ENCODE measurements around the gene PPARG.
"Not testable (repeated sequence)": the region's sequence is repeated elsewhere in the genome, so short reads cannot be mapped to it uniquely, and the experiment has no call there.

PPARG gene

DNA sequence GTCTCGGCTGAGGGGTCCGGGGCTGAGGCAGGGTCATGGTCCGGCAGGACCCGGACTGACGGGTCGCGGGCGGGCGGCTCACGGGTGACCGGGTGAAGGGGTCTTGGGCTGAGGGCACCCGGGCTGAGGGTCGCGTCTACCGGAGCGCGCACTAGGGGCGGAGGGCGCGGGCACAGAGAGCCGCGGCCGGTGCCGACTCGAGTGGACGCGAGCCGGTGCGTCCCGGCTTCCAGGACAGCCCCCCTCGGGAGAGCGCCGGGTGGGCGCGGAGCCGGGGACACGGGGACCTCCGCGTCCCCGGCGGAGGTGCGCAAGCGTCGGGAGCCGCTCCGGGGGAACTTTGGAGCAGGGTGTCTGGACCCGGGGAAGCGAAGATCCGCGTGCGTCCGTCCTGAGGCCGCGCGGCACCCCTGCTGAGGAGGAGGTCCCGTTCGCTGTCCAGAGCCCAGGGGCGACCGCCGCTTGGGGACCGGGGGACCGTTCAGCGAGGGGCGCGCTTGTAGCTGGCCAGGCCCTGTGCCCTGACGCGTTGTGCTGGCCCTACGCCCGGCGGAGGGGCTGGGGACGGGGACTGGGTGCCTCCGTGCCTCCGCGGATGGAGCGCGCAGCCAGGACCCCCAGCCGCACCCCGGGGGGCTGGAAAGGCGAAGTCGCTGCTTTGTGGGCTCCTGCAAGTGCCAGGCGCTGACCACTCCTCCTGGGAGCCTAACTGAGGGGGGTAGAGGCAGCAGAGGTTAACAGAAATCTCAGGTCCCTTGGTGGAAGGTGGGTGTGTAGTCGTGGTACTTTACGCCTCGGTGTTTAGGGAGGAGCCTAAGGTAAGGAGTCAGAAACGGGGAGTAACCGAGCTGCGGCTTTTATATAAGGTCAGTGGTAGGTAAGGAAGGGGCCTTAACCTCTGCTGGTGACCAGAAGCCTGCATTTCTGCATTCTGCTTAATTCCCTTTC, at the start of gene PPARG:
PPARG (plus strand) TSS at position 889 of the 948 bp plus-strand sequence. CDS start 90,642 bp downstream, outside the sequence.
- no peak for DNase-seq (ENCODE audit: low read depth in 2 of 2)

DNA sequence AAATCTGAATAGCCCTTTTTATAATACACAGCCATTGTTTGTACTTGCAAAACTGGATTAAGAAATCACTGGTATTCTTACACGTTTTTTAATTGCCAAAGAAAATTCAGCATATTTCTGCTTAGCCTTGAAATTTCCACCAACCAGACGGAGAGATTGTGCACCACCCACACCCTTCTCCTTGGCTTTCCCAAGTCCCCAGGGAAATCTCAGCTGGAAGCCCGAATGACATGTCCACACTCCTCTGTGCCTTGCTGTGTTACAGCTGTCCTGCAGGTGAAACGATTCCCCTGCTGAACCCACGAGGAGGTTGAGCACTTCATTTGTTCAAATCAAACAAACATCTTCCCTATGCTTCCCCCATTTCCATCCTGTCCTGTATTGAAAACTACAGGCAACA, 49.6 kb upstream of the PPARG start:
- DNase-seq (ENCODE audit: low read depth in 2 of 2) = no peak

DNA sequence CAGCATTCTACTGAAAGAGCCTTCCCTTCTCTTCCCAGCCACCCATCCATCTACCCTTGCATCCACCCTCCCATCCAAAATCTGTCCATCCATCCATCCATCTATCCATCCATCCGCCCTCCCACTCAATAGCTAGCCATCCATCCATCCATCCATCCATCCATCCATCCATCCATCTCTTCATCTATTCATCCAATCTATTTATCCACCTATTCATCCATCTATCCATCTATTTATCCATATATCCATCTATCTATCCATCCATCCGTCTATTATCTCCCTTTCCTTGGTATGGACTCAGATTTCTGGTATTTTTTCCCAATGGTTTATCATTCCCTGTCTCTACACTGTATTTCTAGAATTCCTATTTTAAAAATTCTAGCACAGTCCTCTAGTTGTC, 46.1 kb upstream of the PPARG start:
- no peak for DNase-seq (ENCODE audit: low read depth in 2 of 2)

DNA sequence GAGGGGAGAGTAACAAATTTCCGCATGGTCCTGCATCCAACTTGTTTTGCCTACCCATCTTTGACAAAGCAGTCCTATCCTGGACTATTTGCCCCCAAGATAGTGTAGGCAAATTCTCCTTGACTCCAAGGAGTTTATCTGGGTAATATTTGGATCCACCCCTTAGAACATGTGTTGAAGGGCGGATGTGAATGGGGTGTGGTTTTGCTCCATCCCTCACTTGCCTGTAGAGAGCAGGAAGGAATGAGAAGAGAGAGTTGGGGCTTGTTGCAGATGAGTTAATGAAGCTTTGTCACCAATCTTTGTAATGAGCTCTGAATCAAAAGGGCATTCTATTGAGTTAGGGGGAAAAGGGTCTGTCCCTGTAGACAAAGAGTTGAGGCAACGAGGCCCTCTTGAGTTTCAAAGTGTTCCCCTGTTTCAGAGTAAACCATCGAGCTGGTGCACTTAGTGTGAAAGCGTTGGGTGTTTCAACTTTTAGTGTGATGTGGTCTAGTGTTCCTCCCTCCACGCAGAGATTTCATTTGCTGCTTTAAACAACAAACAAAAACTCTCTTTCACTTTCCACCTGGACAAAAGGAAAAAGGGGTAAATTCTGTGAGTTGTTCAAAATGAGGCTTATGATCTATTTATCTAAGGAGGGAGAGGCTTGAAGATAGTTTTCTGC, 42.2 kb upstream of the PPARG start:
- no peak for DNase-seq (ENCODE audit: low read depth in 2 of 2)

DNA sequence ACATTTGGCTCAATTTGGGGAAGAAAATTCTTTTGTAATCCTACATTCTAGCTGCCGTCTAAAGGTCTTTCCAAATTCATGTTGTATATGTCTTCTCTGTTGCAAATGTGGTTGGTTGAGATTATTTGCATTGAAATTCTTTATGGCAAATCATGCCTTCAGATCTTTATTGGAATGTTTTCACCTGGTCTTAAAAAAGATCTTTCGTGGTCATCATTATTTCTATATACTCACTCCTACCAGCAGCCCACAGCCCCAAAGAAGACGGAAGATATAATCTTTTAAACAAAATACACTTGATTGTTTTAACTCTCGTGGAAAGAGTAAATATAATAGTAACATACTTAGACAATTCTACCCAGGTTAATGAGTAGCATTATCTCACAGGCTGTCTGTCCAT, 41.5 kb upstream of the PPARG start:
- DNase-seq (ENCODE audit: low read depth in 2 of 2) = no peak

DNA sequence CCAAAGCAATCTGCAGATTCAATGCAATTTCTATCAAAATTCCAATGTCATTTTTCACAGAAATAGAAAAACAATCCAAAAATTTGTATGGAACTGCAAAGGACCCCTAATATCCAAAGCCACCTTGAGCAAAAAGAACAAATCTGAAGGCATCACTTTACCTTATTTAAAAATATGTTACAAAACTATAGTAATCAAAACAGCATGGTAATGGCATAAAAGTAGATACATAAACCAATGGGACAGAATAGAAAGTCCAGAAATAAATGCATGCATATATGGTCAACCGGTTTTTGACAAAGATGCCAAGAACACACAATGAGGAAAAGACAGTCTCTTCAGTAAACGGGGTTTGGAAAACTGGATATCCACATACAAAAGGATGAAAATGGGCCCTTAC, 39.4 kb upstream of the PPARG start:
- DNase-seq (ENCODE audit: low read depth in 2 of 2) = no peak

DNA sequence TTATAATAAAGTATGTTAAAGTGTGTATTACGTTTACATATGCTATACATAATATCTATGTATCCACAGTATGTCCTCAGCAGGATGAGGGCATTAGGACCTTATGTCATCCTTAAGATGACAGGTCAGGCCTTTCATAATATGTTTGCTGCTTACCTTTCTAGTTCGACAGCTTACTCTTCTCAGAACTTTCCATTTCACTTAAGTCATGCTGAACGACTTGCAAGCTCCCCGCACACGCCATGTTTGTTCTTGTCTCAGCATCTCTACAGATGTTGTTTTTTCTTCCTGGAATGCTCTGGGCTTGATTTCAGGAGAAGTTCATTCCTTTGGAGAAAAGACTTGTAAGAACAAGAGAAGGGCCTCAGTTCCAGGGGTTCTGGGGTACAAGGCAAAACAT, 36.0 kb upstream of the PPARG start:
- no peak for DNase-seq (ENCODE audit: low read depth in 2 of 2)

DNA sequence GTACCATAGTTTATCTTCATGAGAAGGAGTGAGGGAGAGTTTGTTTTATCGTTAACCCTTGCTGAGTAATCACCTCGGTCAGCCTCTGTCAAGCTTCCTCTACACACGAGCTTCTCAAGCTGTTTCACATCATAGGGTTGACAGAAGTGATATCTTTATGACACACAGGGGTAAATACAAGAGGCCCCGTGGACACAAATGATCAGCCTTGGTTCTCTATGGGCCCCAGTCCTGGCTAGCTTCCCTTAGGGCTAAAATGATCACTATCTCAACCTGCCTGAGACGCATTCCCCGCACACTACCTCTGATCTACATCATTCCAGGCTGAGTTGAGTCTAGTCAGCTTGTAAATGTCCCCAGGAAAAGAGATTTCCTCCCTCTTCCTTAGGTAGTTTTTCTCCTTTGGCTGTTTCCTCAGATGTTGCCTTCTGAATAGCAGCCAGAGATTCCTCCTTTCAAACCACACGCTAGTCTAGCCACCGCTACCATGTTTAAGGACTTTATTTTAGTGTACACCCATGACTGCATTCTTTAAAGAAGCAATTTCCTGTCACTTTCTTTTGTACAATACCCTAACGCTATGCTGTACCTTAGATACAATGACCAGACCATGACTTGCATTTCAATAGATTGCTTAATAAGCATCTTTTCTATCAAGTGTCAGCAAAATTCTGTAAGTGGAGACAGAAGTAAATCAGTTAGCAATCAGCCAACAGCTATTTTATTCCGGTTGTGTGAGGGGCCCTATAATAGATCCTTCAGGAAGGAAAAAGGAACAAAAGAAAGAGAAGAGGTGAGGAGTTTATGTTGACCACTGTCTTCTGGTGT, 35.1 kb upstream of the PPARG start:
- no peak for DNase-seq (ENCODE audit: low read depth in 2 of 2)

DNA sequence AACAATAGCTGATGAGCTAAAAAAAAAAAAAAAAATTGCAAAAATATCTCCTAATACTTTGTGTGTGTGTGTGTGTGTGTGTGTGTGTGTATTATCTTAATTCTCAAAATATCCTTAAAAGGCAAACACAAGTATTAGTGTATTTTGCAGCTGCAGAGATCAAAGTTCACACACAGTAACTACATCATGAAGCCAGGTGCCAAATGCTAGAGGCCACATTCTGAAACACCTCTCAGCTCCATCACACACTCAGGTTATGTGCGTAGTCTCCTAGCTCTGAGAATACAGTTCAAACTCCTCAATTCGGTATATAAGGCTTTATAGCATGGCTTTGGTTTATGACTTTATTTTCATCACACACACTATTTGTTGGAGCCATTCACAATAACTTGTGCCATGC, 33.5 kb upstream of the PPARG start:
- DNase-seq (ENCODE audit: low read depth in 2 of 2) = no peak

DNA sequence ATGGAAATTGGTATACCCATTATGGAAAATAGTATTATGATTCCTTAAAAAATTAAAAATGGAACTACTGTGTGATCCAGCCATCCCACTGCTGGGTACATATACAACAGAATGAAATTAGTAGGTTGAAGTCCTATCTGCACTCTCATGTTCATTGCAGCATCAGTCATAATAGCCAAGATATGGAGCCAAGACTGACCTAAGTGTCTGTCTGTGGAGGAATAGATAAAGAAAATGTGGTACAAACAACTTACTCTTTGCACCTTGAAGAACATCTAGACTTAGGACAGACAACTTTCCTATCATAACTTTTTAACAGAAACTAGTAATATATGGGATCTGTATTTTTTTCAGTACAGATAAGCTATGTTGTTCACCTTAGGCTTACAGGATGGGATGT, 30.0 kb upstream of the PPARG start:
- no peak for DNase-seq (ENCODE audit: low read depth in 2 of 2)

DNA sequence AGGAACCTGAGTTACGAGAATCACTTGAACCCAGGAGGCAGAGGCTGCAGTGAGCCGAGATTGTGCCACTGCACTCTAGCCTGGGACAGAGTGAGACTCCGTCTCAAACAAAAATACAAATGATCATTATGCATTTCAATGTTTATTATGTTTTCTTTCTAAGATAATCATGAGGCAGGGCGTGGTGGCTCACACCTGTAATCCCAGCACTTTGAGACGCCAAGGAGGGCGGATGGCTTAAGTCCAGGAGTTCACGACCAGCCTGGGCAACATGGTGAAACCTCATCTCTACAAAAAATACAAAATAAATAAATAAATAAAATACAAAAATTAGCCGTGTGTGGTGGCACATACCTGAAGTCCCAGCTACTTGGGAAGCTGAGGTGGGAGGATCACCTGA, 26.7 kb upstream of the PPARG start:
- not testable (repeated sequence) for DNase-seq (ENCODE audit: low read depth in 2 of 2)

DNA sequence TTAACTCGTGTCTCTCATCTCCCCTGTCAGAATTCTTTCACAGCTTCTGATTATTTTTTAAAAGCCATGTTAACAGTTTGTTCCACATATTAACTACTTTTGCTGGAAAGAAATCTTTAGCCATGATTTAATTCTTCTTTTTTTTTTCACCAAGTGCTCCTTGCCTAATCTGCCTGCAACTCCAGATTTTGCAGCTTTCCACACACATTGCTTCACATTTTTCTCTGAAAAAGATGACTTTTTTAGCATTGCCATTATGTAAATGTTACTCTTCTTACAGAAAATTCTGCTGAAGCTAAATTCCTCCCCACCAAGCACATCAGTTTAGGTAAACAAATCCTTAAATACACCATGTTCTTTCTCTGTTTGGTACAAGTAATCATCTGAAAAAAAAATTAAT, 23.4 kb upstream of the PPARG start:
- no peak for DNase-seq (ENCODE audit: low read depth in 2 of 2)

DNA sequence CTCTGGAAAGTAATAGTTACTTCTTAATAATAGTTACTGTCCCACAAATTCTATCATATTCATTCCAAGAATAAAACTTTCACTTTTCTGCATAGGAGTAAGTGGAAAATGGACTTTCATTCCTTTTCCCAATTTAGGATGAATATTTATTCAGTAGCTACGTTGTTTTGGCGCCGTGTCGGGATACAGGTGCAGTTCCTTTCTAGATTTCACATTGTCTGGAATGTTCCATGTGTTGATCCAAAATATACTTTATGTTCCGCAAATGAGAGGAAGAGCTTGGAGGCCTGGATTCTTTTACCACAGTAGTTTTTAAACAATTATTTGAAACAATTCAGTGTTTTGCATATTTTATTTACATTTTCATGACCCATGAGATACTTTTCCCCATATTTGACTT, 22.8 kb upstream of the PPARG start:
- DNase-seq (ENCODE audit: low read depth in 2 of 2) = no peak

DNA sequence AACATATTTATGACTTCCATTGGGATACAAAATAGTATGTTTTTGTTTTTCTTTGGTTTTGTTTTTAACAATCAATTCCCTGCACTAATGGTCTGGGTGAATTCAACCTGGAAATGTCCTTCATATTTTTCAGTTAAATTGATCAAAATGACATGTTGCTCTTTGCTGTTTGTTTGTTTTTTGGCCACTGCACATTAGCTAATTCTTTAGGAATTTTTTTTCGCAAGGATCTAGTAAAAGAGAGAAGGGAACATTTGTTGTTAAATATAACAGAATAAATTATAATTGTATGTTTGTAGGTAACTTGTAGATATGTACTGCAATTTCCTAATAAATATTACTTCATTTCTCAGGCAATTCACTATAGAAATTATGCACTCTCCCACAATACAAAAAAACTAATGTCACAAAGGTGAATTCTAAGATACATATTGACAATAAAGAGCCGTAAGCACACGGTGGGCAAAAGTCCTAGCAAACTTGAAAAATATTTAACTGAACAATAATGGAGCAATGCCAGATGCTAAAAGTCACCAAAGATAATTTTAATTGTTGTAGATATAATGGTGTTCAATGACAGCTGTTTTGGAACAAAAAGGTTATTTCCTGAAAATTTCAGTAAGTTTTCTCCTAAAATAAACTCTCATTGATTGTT, 21.4 kb upstream of the PPARG start:
- no peak for DNase-seq (ENCODE audit: low read depth in 2 of 2)

DNA sequence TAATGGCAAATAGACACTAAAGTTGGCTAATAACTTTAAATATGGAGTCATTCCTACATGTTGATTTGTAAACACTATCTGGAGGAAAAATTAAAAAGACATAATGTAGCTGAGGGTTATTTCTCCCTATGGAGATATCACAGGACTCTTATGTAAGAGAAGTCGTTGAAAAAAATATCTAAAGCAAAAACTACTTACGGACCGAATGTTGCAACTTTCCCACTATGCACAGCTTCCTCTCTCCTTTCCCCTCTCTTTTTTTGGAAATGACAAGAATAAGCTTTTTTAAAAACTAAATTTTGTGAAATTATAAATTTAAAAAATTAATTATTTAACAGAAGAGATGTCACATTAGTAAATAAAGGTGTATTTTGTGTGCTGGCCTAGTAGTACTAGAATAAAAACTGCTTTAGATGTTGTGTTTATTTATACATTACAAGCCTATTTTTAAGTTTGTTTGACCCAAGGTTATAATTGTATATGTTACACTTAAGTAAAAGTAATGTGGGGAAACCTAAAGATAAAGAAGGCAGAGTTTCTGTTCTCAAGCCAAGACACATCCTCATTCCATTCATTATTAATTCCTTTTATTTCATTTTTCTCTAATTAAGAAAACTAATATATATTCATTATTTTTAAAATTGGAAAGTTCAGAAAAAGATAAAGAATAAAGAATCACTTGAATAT, 20.7 kb upstream of the PPARG start:
- no peak for DNase-seq (ENCODE audit: low read depth in 2 of 2)

DNA sequence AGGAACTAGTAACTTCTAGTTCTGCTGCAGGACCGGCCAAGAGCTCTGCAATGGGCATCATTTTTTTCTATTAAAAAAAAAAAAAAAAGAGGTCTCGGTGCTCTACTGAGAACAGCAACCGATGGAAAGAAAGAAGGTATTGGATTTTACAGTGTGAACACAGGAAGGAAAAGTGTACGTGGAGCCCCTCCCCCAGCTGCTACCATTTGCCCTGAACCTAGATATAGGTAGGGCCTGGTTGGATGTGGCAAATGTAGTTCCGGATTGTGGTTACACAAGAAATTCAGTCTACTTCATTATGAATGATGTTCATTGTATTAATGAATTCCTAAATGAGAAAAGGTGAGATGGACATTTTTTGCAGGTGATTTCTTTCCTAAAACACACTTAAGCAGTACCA, 17.9 kb upstream of the PPARG start:
- DNase-seq (ENCODE audit: low read depth in 2 of 2) = no peak

DNA sequence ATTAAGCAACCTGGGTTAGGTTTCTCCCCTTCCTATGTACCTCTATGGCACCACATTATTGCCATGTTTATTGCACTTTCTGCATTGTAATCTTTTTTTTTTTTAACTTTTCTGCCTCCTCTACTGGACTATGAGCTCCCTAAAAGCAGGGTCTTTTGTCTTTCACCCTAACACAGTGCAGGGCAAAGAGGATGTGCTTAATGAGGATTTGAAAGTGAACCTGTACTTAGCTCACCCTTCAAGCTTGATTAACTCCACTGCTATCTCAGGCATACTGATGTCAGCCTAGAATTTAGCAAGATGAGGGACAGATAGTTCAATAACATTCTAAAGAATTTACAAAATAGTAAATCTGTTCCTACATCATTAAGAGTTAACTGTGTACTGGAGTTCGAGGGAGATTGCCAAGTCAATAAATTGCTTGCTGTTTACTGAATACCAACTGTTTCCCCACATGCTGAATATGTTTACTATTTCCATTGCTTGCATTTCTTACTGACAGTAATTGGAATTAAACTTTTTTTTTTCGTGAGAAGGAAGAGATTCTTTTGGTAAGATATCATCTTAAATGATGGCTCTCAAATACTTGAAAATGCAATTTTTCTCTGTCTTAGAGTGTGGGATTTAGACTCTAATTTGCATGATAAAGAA, 15.7 kb upstream of the PPARG start:
- DNase-seq (ENCODE audit: low read depth in 2 of 2) = no peak

DNA sequence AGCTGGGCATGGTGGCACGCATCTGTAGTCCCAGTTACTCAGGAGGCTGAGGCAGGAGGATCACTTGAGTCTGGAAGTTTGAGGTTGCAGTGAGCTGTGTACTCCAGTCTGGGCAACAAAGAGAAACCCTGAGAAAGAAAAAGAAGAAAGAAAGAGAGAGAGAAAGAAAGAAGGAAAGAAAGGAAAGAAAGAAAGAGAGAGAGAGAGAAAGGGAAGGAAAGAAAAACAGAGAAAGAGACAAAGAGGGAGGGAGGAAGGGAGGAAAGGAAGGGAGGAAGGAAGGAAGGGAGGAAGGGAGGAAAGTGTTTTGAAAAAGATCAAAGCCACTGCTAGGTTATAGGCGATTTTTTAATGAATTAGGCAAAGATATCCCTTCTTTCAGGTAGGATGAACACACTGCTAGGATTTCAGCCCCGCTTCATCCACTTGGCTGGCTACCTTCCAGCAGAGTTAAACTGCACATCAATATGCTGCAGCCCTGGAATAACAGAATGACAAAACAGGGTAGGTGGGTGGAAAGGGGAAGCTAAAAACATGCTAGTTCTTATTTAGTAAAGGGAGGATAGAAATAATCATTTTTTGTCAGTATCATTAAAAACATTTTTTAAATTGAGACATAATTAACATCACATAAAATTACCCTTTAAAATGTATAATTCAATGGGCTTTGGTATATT, 12.8 kb upstream of the PPARG start:
- no peak for DNase-seq (ENCODE audit: low read depth in 2 of 2)

DNA sequence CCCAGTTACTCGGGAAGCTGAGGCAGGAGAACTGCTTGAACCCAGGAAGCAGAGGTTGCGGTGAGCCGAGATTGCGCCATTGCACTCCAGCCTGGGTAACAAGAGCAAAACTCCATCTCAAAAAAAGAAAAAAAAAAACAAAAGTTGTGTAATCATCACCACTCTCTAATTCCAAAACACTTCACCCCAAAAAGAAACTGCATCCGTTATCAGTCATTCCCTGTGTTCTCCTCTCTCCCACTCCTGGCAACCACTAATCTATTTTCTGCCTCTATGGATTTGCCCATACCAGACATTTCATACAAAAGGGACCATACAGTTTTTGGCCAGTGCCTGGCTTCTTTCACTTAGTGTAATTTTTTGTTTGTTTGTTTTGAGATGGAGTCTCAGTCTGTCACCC, 12.0 kb upstream of the PPARG start:
- not testable (repeated sequence) for DNase-seq (ENCODE audit: low read depth in 2 of 2)

DNA sequence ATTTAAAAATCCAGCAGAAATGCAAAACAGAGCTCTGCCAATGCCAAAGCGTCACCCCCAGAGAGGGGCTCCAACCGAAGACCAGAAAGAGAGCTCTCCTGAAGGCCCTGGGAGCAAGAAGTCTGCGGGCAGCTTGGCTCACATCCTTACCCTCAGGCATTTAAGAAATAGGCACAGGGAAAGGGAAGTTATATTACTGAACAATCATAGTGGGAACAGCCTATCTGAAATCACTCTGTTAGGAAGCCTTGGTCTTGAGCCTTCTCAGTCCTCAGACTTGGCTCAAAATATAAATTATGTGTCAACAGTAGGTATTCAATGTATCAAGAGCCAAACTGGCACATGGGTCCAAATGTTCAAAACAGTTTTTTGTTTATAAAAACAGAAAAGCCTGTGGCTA, 10.3 kb upstream of the PPARG start:
- DNase-seq (ENCODE audit: low read depth in 2 of 2) = no peak

All from activated CD8-positive, alpha-beta memory T cell treated with anti-CD3 and anti-CD28 coated beads for 4 hours (primary cell).